GM23248 (cell line): Measurements from ENCODE around the gene ARCN1. TPM values are rescaled to one million over a fixed set of nuclear protein-coding genes. Genes with fewer than 3 reads are reported as not detected.

Experiments used
- DNase-seq: peaks from one replicate; pipeline ENCODE4 v3.0.0-alpha.2; 2015
- H2AFZ ChIP-seq: fragments of 200-600 bp; sonication (generic); 2 replicates; pipeline ENCODE4 v1.6.1; 2016; ENCODE audit warnings: antibody characterized with exemption
- H3F3A ChIP-seq: fragments of 200-600 bp; sonication (generic); 2 replicates; pipeline ENCODE4 v1.6.1; 2016; ENCODE audit warnings: mild to moderate bottlenecking, antibody characterized with exemption, mixed run types; ENCODE audit not compliant: insufficient read depth
- H3K27ac ChIP-seq: fragments of 200-600 bp; sonication (generic); 2 replicates; pipeline ENCODE4 v1.5.1; 2016; ENCODE audit warnings: mild to moderate bottlenecking
- H3K27me3 ChIP-seq: fragments of 200-600 bp; sonication (generic); replicated peaks from 2 replicates; pipeline ENCODE4 v1.6.1; 2016; ENCODE audit warnings: mild to moderate bottlenecking; ENCODE audit not compliant: insufficient read depth
- H3K36me3 ChIP-seq: fragments of 200-600 bp; sonication (generic); 2 replicates; pipeline ENCODE4 v1.6.1; 2016; ENCODE audit warnings: low read depth, mild to moderate bottlenecking
- H3K4me1 ChIP-seq: fragments of 200-600 bp; sonication (generic); 2 replicates; pipeline ENCODE4 v1.6.1; 2016; ENCODE audit warnings: mild to moderate bottlenecking; ENCODE audit not compliant: insufficient read depth
- H3K4me2 ChIP-seq: fragments of 200-600 bp; sonication (generic); one replicate; pipeline ENCODE4 v1.6.1; 2016; ENCODE audit warnings: mild to moderate bottlenecking; ENCODE audit not compliant: unreplicated experiment
- H3K4me3 ChIP-seq: fragments of 200-600 bp; sonication (generic); 2 replicates; pipeline ENCODE4 v1.5.1; 2016; ENCODE audit warnings: mild to moderate bottlenecking
- H3K79me2 ChIP-seq: fragments of 200-600 bp; sonication (generic); 2 replicates; pipeline ENCODE4 v1.6.1; 2016; ENCODE audit warnings: mild to moderate bottlenecking; ENCODE audit not compliant: insufficient read depth
- H3K9ac ChIP-seq: fragments of 200-600 bp; sonication (generic); 2 replicates; pipeline ENCODE4 v1.6.1; 2016; ENCODE audit warnings: mild to moderate bottlenecking
- H3K9me2 ChIP-seq: fragments of 200-600 bp; sonication (generic); 2 replicates; pipeline ENCODE4 v1.6.1; 2016; ENCODE audit warnings: mixed run types, mild to moderate bottlenecking, moderate library complexity; ENCODE audit not compliant: insufficient read depth
- H3K9me3 ChIP-seq: fragments of 200-600 bp; sonication (generic); one replicate; pipeline ENCODE4 v1.6.1; 2017; ENCODE audit warnings: low read depth
- H4K20me1 ChIP-seq: fragments of 200-600 bp; sonication (generic); 2 replicates; pipeline ENCODE4 v1.6.0; 2016; ENCODE audit not compliant: insufficient read depth
- EZH2 ChIP-seq: fragments of 200-600 bp; sonication (generic); IDR thresholded peaks from 2 replicates; pipeline ENCODE4 v1.6.1; 2018; ENCODE audit warnings: antibody characterized with exemption, mild to moderate bottlenecking; ENCODE audit not compliant: insufficient read depth, poor library complexity, severe bottlenecking
- EZH2phosphoT487 ChIP-seq: fragments of 200-600 bp; sonication (generic); IDR thresholded peaks from 2 replicates; pipeline ENCODE4 v1.6.1; 2018; ENCODE audit warnings: antibody characterized with exemption, moderate library complexity, mild to moderate bottlenecking, low read depth; ENCODE audit not compliant: insufficient read depth
- WGBS, 2 experiments: methylation state at CpG; one replicate each; pipeline ENCODE4 v1.1.6; 2015 to 2017; ENCODE audit warnings: low lambda C conversion rate in 2 of 2, low coverage in 1 of 2; ENCODE audit errors: missing lambda C conversion rate in 2 of 2; 5-methylcytosine and 5-hydroxymethylcytosine counted together
- in situ Hi-C: fragments of 300-500 bp; cut with MboI; formaldehyde crosslinking; loops from 2 replicates; pipeline ENCODE4 v1.15.0; 2020
- polyA plus RNA-seq: library from polyadenylated mRNA; unstranded; fragments of >200 nt; fragmentation: Nextera tagmentation; extraction: Ambion mirVana; gene quantifications from 2 replicates; pipeline ENCODE4 v1.2.1, GENCODE V29; 2016
- total RNA-seq: library from RNA; depleted of rRNA; stranded (reverse); fragments of >200 nt; shearing (Covaris generic); gene quantifications from 2 replicates; pipeline ENCODE4 v1.2.3, GENCODE V29; 2014

The ARCN1 gene
- total and polyA plus RNA-seq, 2 experiments from 2014 or later, result 187 to 190 TPM

GRCh38 chr11:118635237-118635591 is 63.0 kb downstream of the ARCN1 start:
- peaks cover 54% of the 10 kb centered on the region for H3F3A ChIP-seq
- TF ChIP-seq EZH2phosphoT487, result no peak
- TF ChIP-seq EZH2, result no peak
- in situ Hi-C loops, result no loop called here
- H3K9ac ChIP-seq, result no peak overlapping the region; the same call in 1 of the 2 replicates
- H3K27ac ChIP-seq, result peak overlapping the region; percentile 78
- H3K4me3 ChIP-seq, result no peak overlapping the region
- H3K9me2 ChIP-seq, result no peaks in the 10 kb centered on the region
- H3K79me2 ChIP-seq, result peaks cover 82% of the 10 kb centered on the region
- no peak for DNase-seq
- H3K4me2 ChIP-seq, result no peak overlapping the region
- peaks cover 33% of the 10 kb centered on the region for H3K36me3 ChIP-seq
- 76 to 80% methylated on average over 14 to 15 of the region's 15 CpGs for WGBS, 2 experiments
- no peaks in the 10 kb centered on the region for H3K27me3 ChIP-seq
- H3K4me1 ChIP-seq, result peaks cover 17% of the 10 kb centered on the region
- no peaks in the 10 kb centered on the region for H4K20me1 ChIP-seq
- no peaks in the 10 kb centered on the region for H3K9me3 ChIP-seq
- no peak overlapping the region for H2AFZ ChIP-seq

- in situ Hi-C loops, result no loop called here
- no peaks in the 10 kb centered on the region for H4K20me1 ChIP-seq
- WGBS, 2 experiments, result 95 to 97% methylated on average over 2 of the region's 2 CpGs
- H3K9me3 ChIP-seq, result no peaks in the 10 kb centered on the region
- no peak for DNase-seq
- H3K4me1 ChIP-seq, result peaks cover 17% of the 10 kb centered on the region
- no peak overlapping the region for H3K9ac ChIP-seq
- H3K79me2 ChIP-seq, result peaks cover 82% of the 10 kb centered on the region
- no peak overlapping the region for H3K4me3 ChIP-seq
- H3K4me2 ChIP-seq, result no peak overlapping the region
- H3F3A ChIP-seq, result peaks cover 50% of the 10 kb centered on the region
- peak overlapping the region; percentile 14; the same call in 1 of the 2 replicates for H3K27ac ChIP-seq
- peaks cover 30% of the 10 kb centered on the region for H3K36me3 ChIP-seq
- no peak overlapping the region for H2AFZ ChIP-seq
- TF ChIP-seq EZH2 (no peak), EZH2phosphoT487 (no peak)
- no peaks in the 10 kb centered on the region for H3K27me3 ChIP-seq
- no peaks in the 10 kb centered on the region for H3K9me2 ChIP-seq
Measured at GRCh38 chr11:118635642-118636041, 63.4 kb downstream of the ARCN1 start.

DNA sequence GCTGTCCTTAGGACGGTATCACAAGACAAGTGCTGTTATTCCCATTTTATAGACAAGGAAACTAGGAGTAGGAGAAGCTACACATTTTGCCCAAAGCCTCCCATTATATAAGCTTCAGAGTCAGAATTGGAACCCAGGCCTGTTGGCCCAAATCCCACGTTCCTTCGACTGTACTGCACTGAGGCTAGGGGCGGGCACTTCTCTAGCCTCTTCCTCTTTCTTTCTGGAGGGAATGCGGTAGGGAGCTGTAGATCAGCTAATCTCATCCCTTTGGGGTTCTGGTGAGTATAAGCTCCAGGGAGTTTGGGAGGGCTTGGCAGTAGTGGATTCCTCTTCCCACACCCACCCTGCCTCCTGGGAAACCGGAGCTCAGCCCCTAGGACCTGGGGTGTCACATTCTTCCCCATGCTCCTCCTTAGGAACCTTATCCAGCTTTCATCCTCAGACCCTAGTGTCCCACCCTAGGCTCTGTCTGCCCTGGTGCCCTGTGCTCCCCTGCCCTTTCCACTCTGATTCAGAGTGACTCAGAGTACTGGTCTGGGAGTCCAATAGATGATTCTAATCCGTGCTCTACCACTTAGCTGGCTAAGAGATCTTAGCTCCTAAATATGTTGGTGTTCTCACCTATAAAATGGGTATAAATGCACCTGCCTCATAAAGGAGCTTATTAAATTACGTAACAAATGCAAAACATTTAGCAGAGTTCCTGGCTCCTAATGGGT is 64.5 kb downstream of the ARCN1 start:
- Histone ChIP-seq H3K36me3 (peaks cover 28% of the 10 kb centered on the region), H3K27me3 (no peaks in the 10 kb centered on the region), H3K79me2 (peaks cover 80% of the 10 kb centered on the region), H3K27ac (no peak overlapping the region; the same call in 1 of the 2 replicates), H3K4me2 (no peak overlapping the region), H3K4me1 (peaks cover 17% of the 10 kb centered on the region), H3F3A (peaks cover 42% of the 10 kb centered on the region), H3K4me3 (no peak overlapping the region), H3K9me3 (no peaks in the 10 kb centered on the region), H3K9ac (no peak overlapping the region), H2AFZ (no peak overlapping the region), H4K20me1 (no peaks in the 10 kb centered on the region), H3K9me2 (no peaks in the 10 kb centered on the region)
- in situ Hi-C loops, result no loop called here
- TF ChIP-seq EZH2 (no peak), EZH2phosphoT487 (no peak)
- WGBS, 2 experiments, result 69 to 78% methylated on average over 8 of the region's 8 CpGs
- DNase-seq, result peak; percentile 57

DNA sequence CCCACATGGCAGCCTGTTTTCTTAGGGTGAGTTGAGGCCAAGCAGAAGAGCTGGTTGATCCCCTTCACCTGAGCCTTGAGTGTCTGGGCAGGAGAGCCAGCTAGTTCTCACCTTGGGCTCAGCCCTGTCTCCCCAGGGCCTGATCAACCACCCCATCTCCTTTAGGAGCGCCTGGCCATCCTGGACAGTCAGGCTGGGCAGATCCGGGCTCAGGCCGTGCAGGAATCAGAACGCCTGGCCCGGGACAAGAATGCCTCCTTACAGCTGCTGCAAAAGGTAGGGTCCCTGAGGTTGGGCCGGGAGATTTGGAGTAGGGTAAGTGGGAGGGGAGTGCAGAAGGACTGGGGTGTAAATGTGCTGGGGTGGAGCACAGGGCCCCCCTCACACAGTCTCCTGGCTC is 66.5 kb downstream of the ARCN1 start:
- no peak overlapping the region for H3K27ac ChIP-seq
- DNase-seq, result no peak
- H3K79me2 ChIP-seq, result peaks cover 79% of the 10 kb centered on the region
- no peaks in the 10 kb centered on the region for H4K20me1 ChIP-seq
- no peak overlapping the region for H2AFZ ChIP-seq
- peaks cover 7% of the 10 kb centered on the region for H3K4me1 ChIP-seq
- no peak overlapping the region for H3K4me3 ChIP-seq
- H3K9me3 ChIP-seq, result no peaks in the 10 kb centered on the region
- peaks cover 23% of the 10 kb centered on the region for H3F3A ChIP-seq
- peaks cover 28% of the 10 kb centered on the region for H3K36me3 ChIP-seq
- H3K9me2 ChIP-seq, result no peaks in the 10 kb centered on the region
- no peaks in the 10 kb centered on the region for H3K27me3 ChIP-seq
- H3K4me2 ChIP-seq, result no peak overlapping the region
- WGBS, 2 experiments, result 88 to 90% methylated on average over 6 of the region's 6 CpGs
- in situ Hi-C loops, result no loop called here
- H3K9ac ChIP-seq, result no peak overlapping the region
- TF ChIP-seq EZH2phosphoT487 (no peak), EZH2 (no peak)
